Endothelial cell of umbilical vein (primary cell): ENCODE measurements around the gene PRRX2. TPM values are rescaled to one million over a fixed set of nuclear protein-coding genes. Genes with fewer than 3 reads are reported as not detected.

Experiments
- BruUV-seq: library from RNA; stranded (reverse); fragments of 400-500 nt; replicated peaks from 2 replicates; lab custom pipeline; 2021; lab: Mats Ljungman, UMichigan
- CTCF ChIA-PET: fragments of 300-600, 350-600 bp; sonication (Branson Sonifier 250); formaldehyde crosslinking; loops from one replicate; lab custom pipeline; 2021; ENCODE audit warnings: antibody characterized with exemption, inconsistent platforms; lab: Charles Lee
- POLR2A ChIA-PET: fragments of 300-600, 350-600 bp; sonication (Branson Sonifier 250); formaldehyde crosslinking; loops from one replicate; lab custom pipeline; 2021; ENCODE audit warnings: antibody characterized with exemption, inconsistent platforms; lab: Charles Lee
- DNase-seq: peaks from one replicate; pipeline ENCODE4 v3.0.0-alpha.2; 2011; ENCODE audit warnings: low read depth, low spot score
- FAIRE-seq: peaks from 2 replicates; lab custom pipeline; 2011; peaks lifted over from hg19 to GRCh38; lab: Jason Lieb, UNC
- H2AFZ ChIP-seq: 2 replicates; pipeline ENCODE4 v1.6.0; 2012; ENCODE audit warnings: low read depth, low read length, control low read depth, inconsistent platforms
- H3K27ac ChIP-seq: 2 replicates; pipeline ENCODE4 v1.5.1; 2011; ENCODE audit warnings: low read depth, mild to moderate bottlenecking, control low read depth, low read length, moderate library complexity; ENCODE audit not compliant: insufficient read depth
- H3K27me3 ChIP-seq, 2 experiments: 2 replicates each; pipeline versions ENCODE4 v1.6.0 to v1.6.1; 2011; ENCODE audit warnings: low read length in 2 of 2, mixed read lengths in 1 of 2; ENCODE audit not compliant: control insufficient read depth in 2 of 2, insufficient read depth in 2 of 2
- H3K36me3 ChIP-seq, 2 experiments: 2 replicates in 1 of 2; 3 replicates in 1 of 2; pipeline ENCODE4 v1.5.1; 2011; ENCODE audit warnings: low read length in 2 of 2, mild to moderate bottlenecking in 1 of 2, moderate library complexity in 1 of 2; ENCODE audit not compliant: control insufficient read depth in 2 of 2, insufficient read depth in 2 of 2; ENCODE audit errors: extremely low read depth in 1 of 2
- H3K4me1 ChIP-seq: 3 replicates; pipeline ENCODE4 v1.5.1; 2011; ENCODE audit warnings: mild to moderate bottlenecking, low read length; ENCODE audit not compliant: control insufficient read depth, insufficient read depth; ENCODE audit errors: extremely low read depth
- H3K4me2 ChIP-seq: 2 replicates; pipeline ENCODE4 v1.6.1; 2011; ENCODE audit warnings: low read length, control low read depth, mixed read lengths; ENCODE audit not compliant: insufficient read depth
- H3K4me3 ChIP-seq, 3 experiments: fragments of 200-600 bp in 1 of 3; sonication (generic), shearing (Covaris generic) in 1 of 3; replicated peaks in 1 of 3; 2 replicates each; pipeline ENCODE4 v1.5.1; 2011 to 2016; ENCODE audit warnings: control low read depth in 3 of 3, low read length in 3 of 3, mild to moderate bottlenecking in 2 of 3, inconsistent platforms in 1 of 3, low read depth in 1 of 3, moderate library complexity in 1 of 3; ENCODE audit not compliant: insufficient read depth in 1 of 3
- H3K79me2 ChIP-seq: 2 replicates; pipeline ENCODE4 v1.6.0; 2012; ENCODE audit warnings: low read length, inconsistent platforms; ENCODE audit not compliant: control insufficient read depth, insufficient read depth
- H3K9ac ChIP-seq: replicated peaks from 2 replicates; pipeline ENCODE3; 2011; ENCODE audit warnings: low read length, control low read depth; ENCODE audit not compliant: insufficient read depth; ENCODE audit errors: extremely low read depth
- H3K9me1 ChIP-seq: replicated peaks from 3 replicates; pipeline ENCODE4 v1.6.0; 2011; ENCODE audit warnings: mild to moderate bottlenecking, low read length; ENCODE audit not compliant: control insufficient read depth, insufficient read depth; ENCODE audit errors: extremely low read depth
- H3K9me3 ChIP-seq: replicated peaks from 2 replicates; pipeline ENCODE4 v1.5.1; 2012; ENCODE audit warnings: low read length, inconsistent platforms; ENCODE audit not compliant: control insufficient read depth, insufficient read depth
- H4K20me1 ChIP-seq: replicated peaks from 2 replicates; pipeline ENCODE3; 2011; ENCODE audit warnings: mild to moderate bottlenecking, low read length; ENCODE audit not compliant: control insufficient read depth, insufficient read depth; ENCODE audit errors: extremely low read depth
- CTCF ChIP-seq, 2 donors: IDR thresholded peaks; 1 replicate in 1 of 2; 2 replicates in 1 of 2; pipeline ENCODE4 v1.5.1; 2011; ENCODE audit warnings: low read length in 2 of 2, mild to moderate bottlenecking in 2 of 2, moderate library complexity in 2 of 2, control low read depth in 1 of 2, inconsistent platforms in 1 of 2, low read depth in 1 of 2; ENCODE audit not compliant: insufficient read depth in 1 of 2; ENCODE audit errors: extremely low read depth in 1 of 2
- EZH2 ChIP-seq: IDR thresholded peaks from 2 replicates; pipeline ENCODE4 v1.6.1; 2012; ENCODE audit warnings: borderline replicate concordance, low read depth, mild to moderate bottlenecking, moderate library complexity, low read length, inconsistent platforms; ENCODE audit not compliant: severe bottlenecking
- FOS ChIP-seq: IDR thresholded peaks from 2 replicates; pipeline ENCODE4 v1.6.1; 2011; ENCODE audit warnings: mild to moderate bottlenecking, low read length, moderate library complexity, borderline replicate concordance; ENCODE audit not compliant: insufficient read depth
- GATA2 ChIP-seq: IDR thresholded peaks from 2 replicates; pipeline ENCODE4 v1.7.0; 2011; ENCODE audit warnings: low read depth, mild to moderate bottlenecking, moderate library complexity, mixed read lengths, low read length; ENCODE audit not compliant: insufficient read length, insufficient read depth
- JUN ChIP-seq: IDR thresholded peaks from 2 replicates; pipeline ENCODE4 v1.6.1; 2011; ENCODE audit warnings: borderline replicate concordance, low read depth; ENCODE audit not compliant: insufficient read length, insufficient read depth
- MAX ChIP-seq: IDR thresholded peaks from 2 replicates; pipeline ENCODE4 v1.6.1; 2011; ENCODE audit not compliant: insufficient read depth, insufficient read length
- POLR2A ChIP-seq: IDR thresholded peaks from 2 replicates; pipeline ENCODE4 v1.6.1; 2012; ENCODE audit warnings: low read depth, mild to moderate bottlenecking, control low read depth, low read length
- POLR2AphosphoS5 ChIP-seq: IDR thresholded peaks from 2 replicates; pipeline ENCODE4 v1.6.1; 2012; ENCODE audit warnings: low read depth, mild to moderate bottlenecking, control low read depth, low read length, moderate library complexity; ENCODE audit not compliant: insufficient read depth
- dilution Hi-C: fragments of 300-500 bp; cut with MboI; formaldehyde crosslinking; loops from one replicate; pipeline ENCODE4 v1.15.0; 2019; ENCODE audit warnings: low sequenced_read_pairs; ENCODE audit not compliant: extremely low pct_ligation_motif_present
- intact Hi-C: fragments of 100-400 bp; cut with micrococcal nuclease; formaldehyde crosslinking; loops from one replicate; pipeline ENCODE4 v1.10.0; 2022
- polyA plus RNA-seq, 4 experiments: library from polyadenylated mRNA; depleted of rRNA in 3 of 4; stranded (reverse) in 3 of 4; unstranded in 1 of 4; fragments of >200 nt; gene quantifications; 2 replicates each; pipeline versions ENCODE4 v1.2.1 to v1.2.3, GENCODE V29; 2011 to 2012; ENCODE audit warnings: missing spikeins in 1 of 4
- total RNA-seq: library from RNA; stranded (reverse); gene quantifications from 2 replicates; pipeline ENCODE4 v1.2.3, GENCODE V29; 2021

PRRX2 gene
- total and polyA plus RNA-seq, 2 donors (not counting 3 experiments of a cell fraction or from before 2014, with no cell fraction given): 0.19 to 0.77 TPM

- CTCF ChIA-PET: interaction anchor here (1.0 kb wide), 1 partner anchor 72 kb away, joined by 3 read pairs; no protein-coding TSS in a partner anchor
- H3K9me1 ChIP-seq: no peaks in the 10 kb centered on the region
- no TSS peak for BruUV-seq
- FAIRE-seq: no peak
- H3K9ac ChIP-seq: no peak overlapping the region
- H3K4me2 ChIP-seq: no peak overlapping the region
- H3K4me3 ChIP-seq: no peak overlapping the region
- DNase-seq: no peak
- POLR2A ChIA-PET: no interaction called here
- H3K79me2 ChIP-seq: no peaks in the 10 kb centered on the region
- H4K20me1 ChIP-seq: no peaks in the 10 kb centered on the region
- no peaks in the 10 kb centered on the region for H3K4me1 ChIP-seq
- H3K27me3 ChIP-seq: no peaks in the 10 kb centered on the region
- dilution Hi-C loops (no loop called here), intact Hi-C loops (no loop called here)
- no peaks in the 10 kb centered on the region for H3K9me3 ChIP-seq
- H3K36me3 ChIP-seq: no peaks in the 10 kb centered on the region
- H3K27ac ChIP-seq: no peak overlapping the region
- TF ChIP-seq MAX: no peak
- no peak for TF ChIP-seq FOS
- TF ChIP-seq GATA2: no peak
- no peak for TF ChIP-seq POLR2AphosphoS5
- no peak overlapping the region for H2AFZ ChIP-seq
These were observed 21.3 kb downstream of the PRRX2 start for GRCh38 chr9:129686736-129687135.

GRCh38 chr9:129687391-129687790 lies 21.9 kb downstream of the PRRX2 start:
- POLR2A ChIA-PET: no interaction called here
- TF ChIP-seq JUN (no peak), CTCF (IDR thresholded peaks at IDR 0.05; ENCODE audit: extremely low read depth in 1 of 2, insufficient read depth in 1 of 2, low read depth in 1 of 2, low read length in 2 of 2) (no peak), MAX (no peak), POLR2A (no peak), EZH2 (no peak), GATA2 (no peak), FOS (no peak), POLR2AphosphoS5 (no peak)
- Histone ChIP-seq H3K79me2 (no peaks in the 10 kb centered on the region), H3K27ac (no peak overlapping the region), H3K9me3 (no peaks in the 10 kb centered on the region), H3K4me1 (no peaks in the 10 kb centered on the region), H3K9me1 (no peaks in the 10 kb centered on the region), H3K9ac (no peak overlapping the region), H3K4me3 (no peak overlapping the region), H2AFZ (no peak overlapping the region), H3K36me3 (no peaks in the 10 kb centered on the region), H3K4me2 (no peak overlapping the region), H4K20me1 (no peaks in the 10 kb centered on the region), H3K27me3 (no peaks in the 10 kb centered on the region)
- CTCF ChIA-PET: no interaction called here
- intact Hi-C loops: no loop called here
- BruUV-seq: no TSS peak
- no peak for FAIRE-seq
- no peak for DNase-seq
- dilution Hi-C loops: no loop called here
